ENCODE results near the gene C2CD3. TPM values are rescaled to one million over a fixed set of nuclear protein-coding genes. Genes with fewer than 3 reads are reported as not detected.

Gene C2CD3
- total and polyA plus RNA-seq, 9 of the 15 experiments (the other 6 are each of a cell fraction or from before 2014, with no cell fraction given), result 4.4 to 20.2 (median 15.4) TPM

- TF ChIP-seq CUX1 (CRISPR knock-in tag; IDR thresholded peaks at IDR 0.05) (no peak), PURB (CRISPR knock-in tag; IDR thresholded peaks at IDR 0.05; ENCODE audit: low read depth) (no peak), MITF (IDR thresholded peaks at IDR 0.05) (peak; percentile 61; the same call in 1 of the 2 replicates), ATF3 (IDR thresholded peaks at IDR 0.05) (peak; percentile 77), ATF3 (CRISPR knock-in tag; conservative IDR thresholded peaks at IDR 0.05) (peak; percentile 93; the same call in 1 of the 2 replicates), ZNF583 (CRISPR knock-in tag; IDR thresholded peaks at IDR 0.05) (peak; percentile 92), NFE2 (IDR thresholded peaks at IDR 0.05; ENCODE audit: low read depth) (peak; percentile 67), TAF7 (tag; IDR thresholded peaks at IDR 0.05) (peak; percentile 91), CGGBP1 (CRISPR knock-in tag; IDR thresholded peaks at IDR 0.05) (no peak), ZNF57 (CRISPR knock-in tag; IDR thresholded peaks at IDR 0.05) (0 out of 2 replicates have a peak, but pooled peaks have one; percentile 46), SAFB2 (IDR thresholded peaks at IDR 0.05; ENCODE audit: borderline replicate concordance, low read depth, low read length, severe bottlenecking) (no peak), HDAC3 (IDR thresholded peaks at IDR 0.05; ENCODE audit: borderline replicate concordance, partially characterized antibody) (no peak), MLLT1 (IDR thresholded peaks at IDR 0.05) (peak; percentile 71 to 80; a peak in 3 of 4 replicates), ZNF282 (CRISPR knock-in tag; IDR thresholded peaks at IDR 0.05) (0 out of 2 replicates have a peak, but pooled peaks have one; percentile 45), TAL1 (IDR thresholded peaks at IDR 0.05) (no peak), FOXP1 (CRISPR knock-in tag; IDR thresholded peaks at IDR 0.05) (peak; percentile 97; the same call in 1 of the 2 replicates), CEBPG (CRISPR knock-in tag; IDR thresholded peaks at IDR 0.05) (no peak; the same call in 1 of the 2 replicates), CEBPG (tag; conservative IDR thresholded peaks at IDR 0.05 in 1 of 2, IDR thresholded peaks at IDR 0.05 in 1 of 2) (no peak)
Measured at GRCh38 chr11:73982990-73983740, 187.6 kb downstream of the C2CD3 start (continued).
